Gastroesophageal sphincter (tissue), 3 donors: ENCODE results near the gene NANOG.
"Not testable (repeated sequence)": the region's sequence is repeated elsewhere in the genome, so short reads cannot be mapped to it uniquely, and the experiment has no call there.

Experiments
- POLR2A ChIP-seq, 2 donors: fragments of 450-650 bp; IDR thresholded peaks; one replicate each; pipeline ENCODE4 v1.6.1; 2017; ENCODE audit warnings: antibody characterized with exemption in 2 of 2, mild to moderate bottlenecking in 2 of 2, moderate library complexity in 1 of 2
- POLR2AphosphoS5 ChIP-seq: sonication (generic); formaldehyde crosslinking; IDR thresholded peaks from one replicate; pipeline ENCODE4 v1.6.1; 2017; ENCODE audit warnings: antibody characterized with exemption
- TF ChIP-seq, protein P1 (sequence below), 4 experiments: fragments of 200-600 bp in 2 of 4; fragments of 450-650 bp in 2 of 4; sonication (generic) in 1 of 4; IDR thresholded peaks; one replicate each; pipeline ENCODE4 v1.5.1; 2017 to 2019; ENCODE audit warnings: antibody characterized with exemption in 4 of 4, mild to moderate bottlenecking in 2 of 4, moderate library complexity in 2 of 4

DNA sequence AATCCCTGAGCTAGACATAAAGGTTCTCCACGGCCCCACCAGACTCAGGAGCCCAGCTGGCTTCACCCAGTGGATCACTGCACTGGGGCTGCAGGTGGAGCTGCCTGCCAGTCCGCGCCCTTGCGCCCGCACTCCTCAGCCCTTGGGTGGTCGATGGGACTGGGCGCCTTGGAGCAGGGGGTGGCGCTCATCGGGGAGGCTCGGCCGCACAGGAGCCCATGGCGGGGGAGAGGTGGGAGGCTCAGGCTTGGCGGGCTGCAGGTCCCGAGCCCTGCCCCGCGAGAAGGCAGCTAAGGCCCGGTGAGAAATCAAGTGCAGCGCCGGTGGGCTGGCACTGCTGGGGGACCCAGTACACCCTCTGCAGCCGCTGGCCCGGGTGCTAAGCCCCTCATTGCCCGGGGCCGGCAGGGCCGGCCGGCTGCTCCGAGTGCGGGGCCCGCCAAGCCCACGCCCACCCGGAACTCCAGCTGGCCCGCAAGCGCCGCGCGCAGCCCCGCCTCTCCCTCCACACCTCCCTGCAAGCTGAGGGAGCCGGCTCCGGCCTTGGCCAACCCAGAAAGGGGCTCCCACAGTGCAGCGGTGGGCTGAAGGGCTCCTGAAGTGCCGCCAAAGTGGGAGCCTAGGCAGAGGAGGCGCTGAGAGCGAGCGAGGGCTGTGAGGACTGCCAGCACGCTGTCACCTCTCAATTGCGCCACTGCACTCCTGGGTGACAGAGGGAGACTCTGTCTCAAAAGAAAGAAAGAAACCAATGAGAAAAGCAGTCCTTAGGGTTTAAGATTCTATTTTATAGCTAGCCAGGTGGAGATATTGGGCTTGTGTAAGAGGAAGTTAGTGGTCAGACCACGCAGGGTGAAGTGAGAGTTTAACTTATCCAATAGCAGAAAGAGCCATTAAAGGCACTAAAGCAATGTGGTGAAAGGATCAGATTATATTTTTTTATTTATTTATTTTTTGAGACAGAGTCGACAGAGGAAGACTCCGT is 37.0 kb upstream of the NANOG start:
- not testable (repeated sequence) for TF ChIP-seq POLR2AphosphoS5; POLR2A (IDR thresholded peaks at IDR 0.05)
- TF ChIP-seq, protein P1, sequence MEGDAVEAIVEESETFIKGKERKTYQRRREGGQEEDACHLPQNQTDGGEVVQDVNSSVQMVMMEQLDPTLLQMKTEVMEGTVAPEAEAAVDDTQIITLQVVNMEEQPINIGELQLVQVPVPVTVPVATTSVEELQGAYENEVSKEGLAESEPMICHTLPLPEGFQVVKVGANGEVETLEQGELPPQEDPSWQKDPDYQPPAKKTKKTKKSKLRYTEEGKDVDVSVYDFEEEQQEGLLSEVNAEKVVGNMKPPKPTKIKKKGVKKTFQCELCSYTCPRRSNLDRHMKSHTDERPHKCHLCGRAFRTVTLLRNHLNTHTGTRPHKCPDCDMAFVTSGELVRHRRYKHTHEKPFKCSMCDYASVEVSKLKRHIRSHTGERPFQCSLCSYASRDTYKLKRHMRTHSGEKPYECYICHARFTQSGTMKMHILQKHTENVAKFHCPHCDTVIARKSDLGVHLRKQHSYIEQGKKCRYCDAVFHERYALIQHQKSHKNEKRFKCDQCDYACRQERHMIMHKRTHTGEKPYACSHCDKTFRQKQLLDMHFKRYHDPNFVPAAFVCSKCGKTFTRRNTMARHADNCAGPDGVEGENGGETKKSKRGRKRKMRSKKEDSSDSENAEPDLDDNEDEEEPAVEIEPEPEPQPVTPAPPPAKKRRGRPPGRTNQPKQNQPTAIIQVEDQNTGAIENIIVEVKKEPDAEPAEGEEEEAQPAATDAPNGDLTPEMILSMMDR (IDR thresholded peaks at IDR 0.05), result not testable (repeated sequence)
